Pulmonary artery endothelial cell (primary cell): Measurements from ENCODE around the gene MID2. TPM values are rescaled to one million over a fixed set of nuclear protein-coding genes. Genes with fewer than 3 reads are reported as not detected.
"Not testable (repeated sequence)": the region's sequence is repeated elsewhere in the genome, so short reads cannot be mapped to it uniquely, and the experiment has no call there.

Experiments used
- DNase-seq: peaks from one replicate; pipeline ENCODE4 v3.0.0-alpha.2; 2011; ENCODE audit warnings: low read depth, low spot score
- total RNA-seq: library from RNA; depleted of rRNA; stranded (reverse); fragments of >200 nt; gene quantifications from 2 replicates; pipeline ENCODE4 v1.2.3, GENCODE V29; 2014

The MID2 gene
- total RNA-seq, 1 donor from 2014 or later = 44.1 TPM

GRCh38 chrX:107936434-107936730, 110.7 kb downstream of the MID2 start:
- no peak for DNase-seq

- no peak for DNase-seq
These were observed 114.4 kb downstream of the MID2 start for GRCh38 chrX:107940095-107940494.

- not testable (repeated sequence) for DNase-seq
These were observed 129.7 kb downstream of the MID2 start for GRCh38 chrX:107955337-107955736.

- no peak for DNase-seq
These were observed 143.0 kb downstream of the MID2 start for GRCh38 chrX:107968623-107969022.

- DNase-seq = no peak
These were observed 144.4 kb downstream of the MID2 start for GRCh38 chrX:107970073-107970472.

GRCh38 chrX:107971636-107972035, 146.0 kb downstream of the MID2 start:
- no peak for DNase-seq

Other genes with a start within 250 kb of the MID2 start
- 28.4 and 39.0 TPM in 2 replicates for gene PRPS1, start 197.4 kb upstream of the MID2 start, total RNA-seq
- gene TSC22D3, start 50.1 kb upstream of the MID2 start, total RNA-seq = 25.9 and 52.8 TPM in 2 replicates
- gene NCBP2L, start 48.1 kb upstream of the MID2 start, total RNA-seq = not detected in 2 replicates
- not detected in 2 replicates for gene TEX13B, start 156.5 kb downstream of the MID2 start, total RNA-seq
- 0.71 and 0.99 TPM in 2 replicates for gene VSIG1, start 219.2 kb downstream of the MID2 start, total RNA-seq